CD4-positive, alpha-beta T cell treated with Interleukin-4 for 1 hour (primary cell): ENCODE measurements around the gene TGM1.
"Not testable (repeated sequence)": the region's sequence is repeated elsewhere in the genome, so short reads cannot be mapped to it uniquely, and the experiment has no call there.

ENCODE experiments used
- DNase-seq, 2 donors: peaks; one replicate each; pipeline ENCODE4 v3.0.0-alpha.2; 2020 to 2022

TGM1 gene

DNA sequence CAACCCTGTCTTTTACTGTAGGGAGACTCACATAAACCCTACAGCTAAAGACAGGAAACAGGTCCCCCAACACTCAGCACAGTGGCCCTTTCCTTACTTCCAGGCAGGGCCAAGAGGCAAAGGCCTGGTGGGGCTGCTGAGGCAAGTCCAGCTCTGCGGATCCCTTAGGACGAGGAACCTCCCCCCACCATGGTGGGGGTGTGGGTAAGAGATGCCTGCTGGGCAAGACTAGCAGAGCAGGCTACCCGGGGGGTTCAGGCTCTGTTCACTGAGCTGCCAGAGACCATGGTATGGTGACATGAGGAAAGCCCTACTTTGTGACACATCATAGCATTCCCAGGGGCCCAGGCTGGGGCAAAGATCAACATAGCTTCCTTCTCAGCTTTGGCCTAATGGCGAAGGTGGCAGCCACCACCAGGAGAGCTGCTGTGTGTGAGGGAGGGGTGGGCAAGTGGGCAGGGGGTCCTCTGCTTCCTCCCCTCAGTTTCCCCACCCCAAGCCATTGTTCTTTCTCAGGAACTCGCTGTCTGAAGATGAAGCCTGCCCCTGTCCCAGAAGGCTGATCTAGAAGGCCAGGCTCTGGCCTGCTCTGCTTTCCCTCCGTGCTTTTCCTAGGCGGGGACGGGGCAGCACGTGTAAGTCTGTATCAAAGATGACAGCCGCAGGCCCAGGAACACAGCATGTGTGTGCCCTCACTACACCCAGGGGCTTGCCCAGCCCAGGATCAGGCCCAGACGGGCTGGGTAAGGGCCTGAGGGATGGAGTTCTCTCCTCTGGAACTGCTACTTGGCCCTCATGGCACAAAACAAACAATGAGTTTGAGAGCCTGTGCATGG, 10.5 kb downstream of the TGM1 start:
- DNase-seq = no peak

DNA sequence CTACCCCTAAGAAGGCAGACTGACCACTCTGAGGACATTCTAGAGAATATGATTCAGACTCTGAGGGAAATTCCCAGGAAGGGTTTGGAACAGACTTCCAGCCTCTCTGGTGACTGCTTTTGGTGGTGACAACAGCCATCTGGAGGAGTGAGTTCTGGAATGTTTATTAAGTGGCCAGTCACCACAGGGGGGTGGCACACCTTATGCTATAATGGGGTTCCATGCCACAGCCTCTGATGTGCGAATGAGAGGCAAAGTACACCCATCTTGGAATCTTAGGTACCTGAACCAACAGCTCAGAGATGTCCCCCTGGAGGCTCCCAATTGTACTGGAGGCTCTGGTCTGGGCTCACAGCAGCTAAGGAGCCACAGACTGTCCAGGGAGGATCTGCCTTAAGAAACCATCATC, 11.1 kb downstream of the TGM1 start:
- no peak for DNase-seq

DNA sequence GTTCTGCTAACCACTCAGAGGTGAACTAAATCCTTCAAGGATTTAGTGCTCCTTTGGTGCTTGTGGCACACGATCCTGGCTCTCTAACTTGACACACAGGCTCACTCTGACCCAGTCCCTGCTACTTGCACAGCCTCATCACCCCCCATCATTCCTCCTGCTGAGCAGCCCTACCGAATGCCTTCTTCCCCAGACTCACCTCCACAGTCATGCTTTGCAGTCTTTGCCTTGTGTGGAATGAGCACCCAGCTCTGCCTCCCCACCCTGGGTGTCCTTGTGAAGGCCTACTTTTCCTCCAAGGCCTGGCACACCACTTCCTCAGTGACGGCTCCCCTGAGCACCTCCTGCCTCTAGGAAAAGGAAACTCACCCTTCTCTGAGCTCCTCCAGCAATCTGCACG, 12.6 kb downstream of the TGM1 start:
- DNase-seq = no peak

GRCh38 chr14:24249230-24250021, 13.6 kb downstream of the TGM1 start:
- no peak for DNase-seq

GRCh38 chr14:24247422-24247821, 15.6 kb downstream of the TGM1 start:
- DNase-seq = no peak

DNA sequence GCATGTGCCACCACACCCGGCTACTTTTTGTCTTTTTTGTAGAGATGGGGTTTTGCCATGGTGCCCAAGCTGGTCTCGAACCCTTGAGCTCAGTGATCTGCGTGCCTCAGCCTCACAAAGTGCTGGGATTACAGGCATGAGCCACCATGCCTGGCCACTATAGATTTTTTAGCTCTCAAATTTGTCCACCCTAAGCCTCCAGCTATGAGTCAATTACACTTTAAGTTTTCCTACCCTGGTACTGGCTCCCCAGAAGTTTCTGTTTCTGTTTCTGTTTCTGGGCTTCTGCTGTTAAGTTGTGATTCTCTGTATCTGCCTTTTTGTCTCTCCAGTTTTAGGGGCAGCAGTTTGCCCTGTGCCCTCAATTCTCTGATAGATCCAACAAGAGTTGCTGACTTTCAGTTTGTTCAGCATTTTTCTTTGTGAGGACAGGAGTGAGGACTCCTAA, 16.2 kb downstream of the TGM1 start:
- DNase-seq = peak in 1 of 2 donors; percentile 69

GRCh38 chr14:24245350-24245749, 17.6 kb downstream of the TGM1 start:
- DNase-seq = not testable (repeated sequence)

- DNase-seq = peak; percentile 14 to 40
These were observed 19.6 kb downstream of the TGM1 start for GRCh38 chr14:24243336-24243836.

- DNase-seq = peak; percentile 94
These were observed 21.0 kb downstream of the TGM1 start for GRCh38 chr14:24241829-24242443.

GRCh38 chr14:24240110-24240918, 22.7 kb downstream of the TGM1 start:
- DNase-seq = no peak

DNA sequence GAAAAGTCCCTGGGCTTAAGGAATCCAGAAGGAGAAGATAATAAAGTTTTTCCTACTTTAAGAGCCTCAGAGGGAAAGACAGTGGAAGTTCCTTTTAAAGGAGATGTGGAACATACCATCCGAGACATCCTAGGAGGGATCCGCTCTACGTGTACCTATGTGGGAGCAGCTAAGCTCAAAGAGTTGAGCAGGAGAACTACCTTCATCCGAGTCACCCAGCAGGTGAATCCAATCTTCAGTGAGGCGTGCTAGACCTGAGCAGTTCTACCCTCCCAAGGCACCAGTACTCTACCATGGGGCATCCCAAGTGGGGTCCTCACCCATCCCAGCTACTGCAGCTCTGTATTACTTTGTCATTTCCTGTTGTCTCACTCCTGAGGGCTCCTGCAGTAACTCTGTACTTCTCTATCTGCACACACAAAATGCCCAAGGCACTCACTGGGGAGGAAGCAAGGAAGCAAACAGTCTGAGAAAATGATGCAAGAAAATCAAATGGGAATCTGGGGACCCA, 24.4 kb downstream of the TGM1 start:
- no peak for DNase-seq

- no peak for DNase-seq
These were observed 24.9 kb downstream of the TGM1 start for GRCh38 chr14:24238123-24238522.

DNA sequence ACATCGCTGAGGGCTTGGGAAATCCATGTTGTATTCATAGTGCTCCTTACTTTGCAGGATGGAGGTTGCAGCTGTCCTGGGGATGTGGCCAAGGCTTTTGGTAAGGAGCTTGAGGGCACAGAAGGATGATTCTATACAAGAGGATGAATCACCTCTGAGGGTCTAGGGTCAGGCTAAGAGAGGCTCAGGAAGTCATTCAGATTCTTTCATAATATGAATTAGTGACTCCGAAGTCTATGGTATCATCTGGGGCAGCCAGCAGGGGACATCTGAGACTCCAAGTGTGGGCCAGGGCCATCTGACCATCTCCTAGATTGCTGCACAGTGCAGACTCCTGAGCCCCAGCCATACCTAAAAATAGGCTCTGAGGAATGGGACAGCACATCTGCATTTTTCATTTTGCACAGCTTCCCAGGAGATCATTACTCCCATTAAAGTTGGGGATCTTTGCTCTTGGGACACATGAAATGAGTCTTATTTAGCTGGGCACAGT, 25.5 kb downstream of the TGM1 start:
- DNase-seq = no peak

GRCh38 chr14:24236689-24237462, 26.1 kb downstream of the TGM1 start:
- DNase-seq = no peak

GRCh38 chr14:24235804-24236688, 26.9 kb downstream of the TGM1 start:
- no peak for DNase-seq

GRCh38 chr14:24234095-24235005, 28.6 kb downstream of the TGM1 start:
- no peak for DNase-seq

GRCh38 chr14:24233538-24233866, 29.5 kb downstream of the TGM1 start:
- DNase-seq = no peak

DNA sequence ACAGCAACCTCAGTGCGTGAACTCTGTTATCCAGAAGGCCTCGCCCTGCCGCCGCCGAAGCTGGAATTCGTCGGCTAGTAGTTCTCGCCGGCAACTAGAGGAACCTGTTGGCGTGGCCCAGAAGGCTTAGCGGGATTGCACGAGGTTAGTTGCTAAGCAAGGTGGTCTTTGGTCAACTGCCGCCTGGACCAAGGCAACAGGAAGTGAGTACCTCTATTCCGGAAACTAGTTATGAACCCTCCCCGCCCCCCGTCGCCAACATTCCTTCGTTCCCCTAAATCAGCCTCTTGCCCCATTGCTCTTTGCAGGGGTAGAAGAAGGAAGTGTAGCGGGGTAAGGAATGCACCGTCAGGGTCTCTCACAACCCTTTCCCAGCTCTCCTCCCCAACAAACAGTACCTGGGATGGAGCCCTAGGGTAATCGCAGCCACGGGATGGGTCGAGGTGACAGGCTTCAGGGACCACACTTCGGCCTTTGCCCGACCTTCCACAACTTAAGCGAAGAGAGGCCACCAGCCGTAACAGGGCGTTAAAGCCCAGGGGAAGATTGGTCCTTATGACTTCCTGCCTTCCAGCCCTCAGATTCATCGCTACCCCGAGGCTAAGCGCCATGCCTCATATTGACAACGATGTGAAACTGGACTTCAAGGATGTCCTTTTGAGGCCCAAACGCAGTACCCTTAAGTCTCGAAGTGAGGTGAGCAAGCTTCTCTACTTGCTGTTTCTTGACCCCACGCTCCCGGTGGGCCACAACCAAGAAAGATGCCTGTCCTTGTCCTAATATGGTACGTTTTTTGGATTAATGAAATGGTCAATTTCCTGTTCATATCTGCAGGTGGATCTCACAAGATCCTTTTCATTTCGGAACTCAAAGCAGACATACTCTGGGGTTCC, 30.1 kb downstream of the TGM1 start, which contains the start of gene GMPR2:
TSS of gene GMPR2 (plus strand) at position 285 of the 893 bp plus-strand sequence. CDS start at position 610, 325 bp downstream.
- no peak for DNase-seq
